HepG2 (cell line): ENCODE data around the gene NTMT1. TPM values are rescaled to one million over a fixed set of nuclear protein-coding genes. Genes with fewer than 3 reads are reported as not detected.

ENCODE experiments used
- AGO1 ChIP-seq: fragments of 200-400 bp; formaldehyde crosslinking; IDR thresholded peaks from 2 replicates; pipeline ENCODE4 v1.6.1; 2017; ENCODE audit warnings: mild to moderate bottlenecking, low read depth, low read length, moderate library complexity; ENCODE audit not compliant: poor library complexity, severe bottlenecking
- ARID2 ChIP-seq: sonication (generic); formaldehyde crosslinking; IDR thresholded peaks from 2 replicates; pipeline ENCODE4 v1.8.1; 2022; ENCODE audit warnings: mild to moderate bottlenecking, missing genetic modification reagents, borderline replicate concordance
- HMGA1 ChIP-seq: sonication (generic); formaldehyde crosslinking; conservative IDR thresholded peaks from 2 replicates; pipeline ENCODE4 v1.4.0; 2020; ENCODE audit warnings: missing genetic modification reagents
- KLF16 ChIP-seq, 2 experiments: sonication (generic) in 1 of 2; formaldehyde crosslinking in 1 of 2; IDR thresholded peaks; 2 replicates each; pipeline versions ENCODE4 v1.6.1 to v1.8.0; 2016 to 2023; ENCODE audit warnings: missing genetic modification reagents in 2 of 2, missing compliant biosample characterization in 1 of 2
- NFIC ChIP-seq: IDR thresholded peaks from 2 replicates; pipeline ENCODE4 v1.6.1; 2012; ENCODE audit warnings: mild to moderate bottlenecking, low read length, inconsistent platforms
- NR2C2 ChIP-seq: sonication (generic); formaldehyde crosslinking; IDR thresholded peaks from 2 replicates; pipeline ENCODE4 v1.4.0; 2020; ENCODE audit warnings: missing genetic modification reagents, mild to moderate bottlenecking, moderate library complexity, borderline replicate concordance
- PRDM15 ChIP-seq: sonication (generic); formaldehyde crosslinking; IDR thresholded peaks from 2 replicates; pipeline ENCODE4 v1.4.0; 2020; ENCODE audit warnings: missing genetic modification reagents
- PTBP1 ChIP-seq: fragments of 200-400 bp; formaldehyde crosslinking; IDR thresholded peaks from 2 replicates; pipeline ENCODE4 v1.6.1; 2018; ENCODE audit warnings: low read length, low read depth; ENCODE audit not compliant: poor library complexity, severe bottlenecking
- RBM39 ChIP-seq: fragments of 200-400 bp; formaldehyde crosslinking; IDR thresholded peaks from one replicate; pipeline ENCODE4 v1.6.1; 2018; ENCODE audit warnings: antibody characterized with exemption, mild to moderate bottlenecking, low read depth, low read length; ENCODE audit not compliant: poor library complexity, severe bottlenecking
- REXO4 ChIP-seq: sonication (generic); formaldehyde crosslinking; IDR thresholded peaks from 2 replicates; pipeline ENCODE4 v1.8.0; 2022; ENCODE audit warnings: missing genetic modification reagents, mild to moderate bottlenecking, borderline replicate concordance
- RFX3 ChIP-seq: IDR thresholded peaks from 2 replicates; pipeline ENCODE4 v1.6.1; 2016; ENCODE audit warnings: missing biosample characterization, missing genetic modification reagents
- RFXAP ChIP-seq: sonication (generic); formaldehyde crosslinking; IDR thresholded peaks from 2 replicates; pipeline ENCODE4 v1.4.0; 2020; ENCODE audit warnings: missing genetic modification reagents, borderline replicate concordance
- SKIL ChIP-seq: sonication (generic); formaldehyde crosslinking; IDR thresholded peaks from 2 replicates; pipeline ENCODE4 v1.8.0; 2022; ENCODE audit warnings: missing genetic modification reagents, mild to moderate bottlenecking, moderate library complexity, borderline replicate concordance
- THRA ChIP-seq: sonication (generic); formaldehyde crosslinking; IDR thresholded peaks from 2 replicates; pipeline ENCODE4 v1.4.0; 2020; ENCODE audit warnings: missing genetic modification reagents, borderline replicate concordance
- U2AF2 ChIP-seq: fragments of 200-400 bp; formaldehyde crosslinking; IDR thresholded peaks from 2 replicates; pipeline ENCODE4 v1.6.1; 2017; ENCODE audit warnings: low read depth, mild to moderate bottlenecking, low read length
- ZNF160 ChIP-seq: sonication (generic); formaldehyde crosslinking; IDR thresholded peaks from 2 replicates; pipeline ENCODE4 v1.8.0; 2022; ENCODE audit warnings: mild to moderate bottlenecking, inconsistent platforms, missing genetic modification reagents
- ZNF335 ChIP-seq: sonication (generic); formaldehyde crosslinking; IDR thresholded peaks from 2 replicates; pipeline ENCODE4 v1.4.0; 2020; ENCODE audit warnings: missing genetic modification reagents
- ZNF431 ChIP-seq: sonication (generic); formaldehyde crosslinking; IDR thresholded peaks from 2 replicates; pipeline ENCODE4 v1.9.0; 2022; ENCODE audit warnings: missing genetic modification reagents, low read depth, mild to moderate bottlenecking, borderline replicate concordance
- ZNF44 ChIP-seq: sonication (generic); formaldehyde crosslinking; IDR thresholded peaks from 2 replicates; pipeline ENCODE4 v1.5.1; 2020; ENCODE audit warnings: mild to moderate bottlenecking, missing genetic modification reagents
- ZNF549 ChIP-seq: sonication (generic); formaldehyde crosslinking; IDR thresholded peaks from 2 replicates; pipeline ENCODE4 v1.5.0; 2020; ENCODE audit warnings: missing genetic modification reagents
- polyA plus RNA-seq, 8 experiments: library from polyadenylated mRNA; depleted of rRNA in 3 of 8; stranded (reverse) in 7 of 8; unstranded in 1 of 8; fragments of >200 nt; fragmentation: Illumina TruSeq in 4 of 8; extraction: Trizol in 4 of 8; gene quantifications; 2 replicates each; pipeline versions ENCODE4 v1.2.1 to v1.2.3, GENCODE V29; 2011 to 2016; ENCODE audit warnings: low read depth in 4 of 8, missing spikeins in 1 of 8, mixed read lengths in 1 of 8; ENCODE audit not compliant: insufficient read depth in 1 of 8
- total RNA-seq, 5 experiments: library from RNA; depleted of rRNA; stranded (reverse); fragments of >200 nt; fragmentation: Illumina TruSeq; extraction: Trizol; gene quantifications; 2 replicates each; pipeline ENCODE4 v1.2.3, GENCODE V29; 2016; ENCODE audit warnings: low read depth in 1 of 5

NTMT1 gene
- total and polyA plus RNA-seq, 2 of the 13 experiments (the other 11 are each of a cell fraction or from before 2014, with no cell fraction given) = 49.1 to 53.8 TPM

GRCh38 chr9:129596541-129597331 is 29.2 kb upstream of the NTMT1 start (continued):
- TF ChIP-seq ZNF335 (CRISPR knock-in tag) (no peak; the same call in 1 of the 2 replicates), ZNF44 (no peak), ZNF549 (no peak), SKIL (CRISPR knock-in tag) (peak; percentile 54; the same call in 1 of the 2 replicates), ZNF160 (CRISPR knock-in tag) (no peak; the same call in 1 of the 2 replicates), PTBP1 (no peak), NR2C2 (CRISPR knock-in tag) (no peak; the same call in 1 of the 2 replicates), RBM39 (no peak), AGO1 (no peak), RFX3 (CRISPR knock-in tag) (no peak), NFIC (no peak; the same call in 1 of the 2 replicates), THRA (CRISPR knock-in tag) (no peak), HMGA1 (no peak), PRDM15 (CRISPR knock-in tag) (no peak; the same call in 1 of the 2 replicates), KLF16 (CRISPR knock-in tag; IDR thresholded peaks at IDR 0.05) (no peak), U2AF2 (no peak), RFXAP (CRISPR knock-in tag) (no peak), ZNF431 (CRISPR knock-in tag) (0 out of 2 replicates have a peak, but pooled peaks have one; percentile 39), REXO4 (no peak), ARID2 (no peak)
